Measurements from ENCODE around the gene TJP2. TPM values are rescaled to one million over a fixed set of nuclear protein-coding genes. Genes with fewer than 3 reads are reported as not detected.
A peak's percentile ranks its signal among the peaks of the same experiment; 100 is the strongest.

Gene TJP2
- total RNA-seq, 2 experiments from 2014 or later = 6.3 to 8.0 TPM

- intact Hi-C loops (cut with DNase I, micrococcal nuclease) = no loop called here
- Mint-ChIP-seq H3K4me3 (no peak overlapping the region), H3K27me3 (peaks cover 54% of the 10 kb centered on the region), H3K27ac (no peak overlapping the region), H3K36me3 (ENCODE audit: low read depth) (peaks cover 4% of the 10 kb centered on the region), H3K4me1 (ENCODE audit: low read depth) (peaks cover 40% of the 10 kb centered on the region), H3K9me3 (no peaks in the 10 kb centered on the region)
- TF ChIP-seq, protein P1, sequence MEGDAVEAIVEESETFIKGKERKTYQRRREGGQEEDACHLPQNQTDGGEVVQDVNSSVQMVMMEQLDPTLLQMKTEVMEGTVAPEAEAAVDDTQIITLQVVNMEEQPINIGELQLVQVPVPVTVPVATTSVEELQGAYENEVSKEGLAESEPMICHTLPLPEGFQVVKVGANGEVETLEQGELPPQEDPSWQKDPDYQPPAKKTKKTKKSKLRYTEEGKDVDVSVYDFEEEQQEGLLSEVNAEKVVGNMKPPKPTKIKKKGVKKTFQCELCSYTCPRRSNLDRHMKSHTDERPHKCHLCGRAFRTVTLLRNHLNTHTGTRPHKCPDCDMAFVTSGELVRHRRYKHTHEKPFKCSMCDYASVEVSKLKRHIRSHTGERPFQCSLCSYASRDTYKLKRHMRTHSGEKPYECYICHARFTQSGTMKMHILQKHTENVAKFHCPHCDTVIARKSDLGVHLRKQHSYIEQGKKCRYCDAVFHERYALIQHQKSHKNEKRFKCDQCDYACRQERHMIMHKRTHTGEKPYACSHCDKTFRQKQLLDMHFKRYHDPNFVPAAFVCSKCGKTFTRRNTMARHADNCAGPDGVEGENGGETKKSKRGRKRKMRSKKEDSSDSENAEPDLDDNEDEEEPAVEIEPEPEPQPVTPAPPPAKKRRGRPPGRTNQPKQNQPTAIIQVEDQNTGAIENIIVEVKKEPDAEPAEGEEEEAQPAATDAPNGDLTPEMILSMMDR (IDR thresholded peaks at IDR 0.05) = no peak
- Histone ChIP-seq H3K9me3 (ENCODE audit: control insufficient read depth in 1 of 2, insufficient read depth in 1 of 2, low read length in 2 of 2) (no peaks in the 10 kb centered on the region), H3K27ac (ENCODE audit: low read depth in 1 of 2, low read length in 2 of 2) (no peak overlapping the region), H3K27me3 (ENCODE audit: control insufficient read depth in 1 of 2, insufficient read depth in 2 of 2, low read length in 2 of 2) (peaks cover 3 to 26% of the 10 kb centered on the region in 2 experiments), H3K4me1 (ENCODE audit: insufficient read depth, low read length) (peaks cover 27% of the 10 kb centered on the region), H3K4me3 (ENCODE audit: low read length) (no peak overlapping the region), H3K36me3 (ENCODE audit: insufficient read depth, low read length) (no peaks in the 10 kb centered on the region)
- ChIA-PET POLR2A (no interaction called here), CTCF (no interaction called here)
- ATAC-seq (ENCODE audit: poor library complexity) (no peak), DNase-seq (peak in 2 of 14 experiments; percentile 29 to 38)
Measured at GRCh38 chr9:69171049-69171448, 3.0 kb upstream of the TJP2 start.

GRCh38 chr9:69171517-69171916, 2.6 kb upstream of the TJP2 start:
- ChIA-PET CTCF (no interaction called here), POLR2A (no interaction called here)
- Histone ChIP-seq H3K4me3 (ENCODE audit: low read length) (no peak overlapping the region), H3K36me3 (ENCODE audit: insufficient read depth, low read length) (no peaks in the 10 kb centered on the region), H3K9me3 (ENCODE audit: control insufficient read depth in 1 of 2, insufficient read depth in 1 of 2, low read length in 2 of 2) (no peaks in the 10 kb centered on the region), H3K27me3 (ENCODE audit: control insufficient read depth in 1 of 2, insufficient read depth in 2 of 2, low read length in 2 of 2) (peaks cover 3 to 26% of the 10 kb centered on the region in 2 experiments), H3K4me1 (ENCODE audit: insufficient read depth, low read length) (peaks cover 27% of the 10 kb centered on the region), H3K27ac (ENCODE audit: low read depth in 1 of 2, low read length in 2 of 2) (no peak overlapping the region)
- H3K4me1 Mint-ChIP-seq (ENCODE audit: low read depth) = peaks cover 45% of the 10 kb centered on the region
- no peak for DNase-seq
- no peak for ATAC-seq (ENCODE audit: poor library complexity)
- H3K9me3 Mint-ChIP-seq = no peaks in the 10 kb centered on the region
- H3K27ac Mint-ChIP-seq = no peak overlapping the region
- TF ChIP-seq, protein P1 (IDR thresholded peaks at IDR 0.05) = no peak
- no peak overlapping the region for H3K4me3 Mint-ChIP-seq
- H3K27me3 Mint-ChIP-seq = peaks cover 57% of the 10 kb centered on the region
- peaks cover 4% of the 10 kb centered on the region for H3K36me3 Mint-ChIP-seq (ENCODE audit: low read depth)
- intact Hi-C loops (cut with DNase I, micrococcal nuclease) = no loop called here

GRCh38 chr9:69172895-69173294, 1.2 kb upstream of the TJP2 start:
- Mint-ChIP-seq H3K36me3 (ENCODE audit: low read depth) (peaks cover 4% of the 10 kb centered on the region), H3K4me1 (ENCODE audit: low read depth) (peaks cover 44% of the 10 kb centered on the region), H3K9me3 (no peaks in the 10 kb centered on the region), H3K4me3 (peak overlapping the region; percentile 80), H3K27ac (no peak overlapping the region), H3K27me3 (peaks cover 56% of the 10 kb centered on the region)
- Histone ChIP-seq H3K36me3 (ENCODE audit: insufficient read depth, low read length) (no peaks in the 10 kb centered on the region), H3K27ac (ENCODE audit: low read depth in 1 of 2, low read length in 2 of 2) (no peak overlapping the region), H3K9me3 (ENCODE audit: control insufficient read depth in 1 of 2, insufficient read depth in 1 of 2, low read length in 2 of 2) (no peaks in the 10 kb centered on the region), H3K4me1 (ENCODE audit: insufficient read depth, low read length) (peaks cover 27% of the 10 kb centered on the region), H3K27me3 (ENCODE audit: control insufficient read depth in 1 of 2, insufficient read depth in 2 of 2, low read length in 2 of 2) (peaks cover 3 to 26% of the 10 kb centered on the region in 2 experiments), H3K4me3 (ENCODE audit: low read length) (no peak overlapping the region)
- POLR2A ChIA-PET = no interaction called here
- CTCF ChIA-PET = no interaction called here
- ATAC-seq (ENCODE audit: poor library complexity) (no peak), DNase-seq (no peak)
- TF ChIP-seq, protein P1 (IDR thresholded peaks at IDR 0.05) = no peak
- intact Hi-C loops (cut with DNase I, micrococcal nuclease) = no loop called here
